Cortex of kidney (tissue), 1 donor: Measurements from ENCODE around the gene IFT81.
"Not testable (repeated sequence)": the region's sequence is repeated elsewhere in the genome, so short reads cannot be mapped to it uniquely, and the experiment has no call there.

Experiments used
- DNase-seq: peaks from one replicate; lab custom pipeline; 2025; lab: John Stamatoyannopoulos, UW

Gene IFT81

DNA sequence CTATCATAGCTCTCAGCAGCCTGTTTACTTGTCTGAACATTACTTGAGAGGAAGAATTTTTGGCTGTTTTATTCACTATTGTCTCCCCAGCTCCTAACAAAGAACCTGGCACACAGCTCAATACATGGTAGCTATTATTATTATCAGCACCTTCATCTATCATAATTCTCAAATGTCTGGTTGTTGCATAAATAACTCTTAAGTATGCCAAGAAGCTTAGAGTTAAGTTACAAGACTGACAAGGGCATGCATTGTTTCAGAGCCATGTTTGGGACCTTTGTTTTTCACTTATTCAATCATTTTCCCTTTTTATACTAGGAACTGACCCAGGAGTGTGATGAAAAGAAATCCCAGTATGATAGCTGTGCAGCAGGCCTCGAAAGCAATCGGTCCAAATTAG, 79.4 kb downstream of the IFT81 start:
- DNase-seq = no peak

DNA sequence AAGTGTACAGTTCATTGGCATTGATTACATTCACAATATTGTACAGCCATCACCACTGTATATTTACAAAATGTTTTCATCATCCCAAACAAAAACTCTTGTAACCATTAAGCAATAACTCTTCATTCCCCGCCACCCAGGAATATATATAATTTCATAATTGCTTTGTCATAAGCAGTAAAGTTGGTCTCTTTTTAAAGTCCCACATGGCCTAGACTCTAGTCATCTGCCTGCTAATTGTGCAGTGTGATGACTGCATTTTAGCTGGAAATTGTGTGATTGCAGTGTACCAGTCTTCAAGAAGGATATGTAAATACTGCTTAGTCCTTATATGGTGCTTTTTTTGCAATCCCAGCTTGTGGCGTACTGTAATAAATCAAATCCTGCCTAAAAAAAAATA, 81.8 kb downstream of the IFT81 start:
- DNase-seq = no peak

DNA sequence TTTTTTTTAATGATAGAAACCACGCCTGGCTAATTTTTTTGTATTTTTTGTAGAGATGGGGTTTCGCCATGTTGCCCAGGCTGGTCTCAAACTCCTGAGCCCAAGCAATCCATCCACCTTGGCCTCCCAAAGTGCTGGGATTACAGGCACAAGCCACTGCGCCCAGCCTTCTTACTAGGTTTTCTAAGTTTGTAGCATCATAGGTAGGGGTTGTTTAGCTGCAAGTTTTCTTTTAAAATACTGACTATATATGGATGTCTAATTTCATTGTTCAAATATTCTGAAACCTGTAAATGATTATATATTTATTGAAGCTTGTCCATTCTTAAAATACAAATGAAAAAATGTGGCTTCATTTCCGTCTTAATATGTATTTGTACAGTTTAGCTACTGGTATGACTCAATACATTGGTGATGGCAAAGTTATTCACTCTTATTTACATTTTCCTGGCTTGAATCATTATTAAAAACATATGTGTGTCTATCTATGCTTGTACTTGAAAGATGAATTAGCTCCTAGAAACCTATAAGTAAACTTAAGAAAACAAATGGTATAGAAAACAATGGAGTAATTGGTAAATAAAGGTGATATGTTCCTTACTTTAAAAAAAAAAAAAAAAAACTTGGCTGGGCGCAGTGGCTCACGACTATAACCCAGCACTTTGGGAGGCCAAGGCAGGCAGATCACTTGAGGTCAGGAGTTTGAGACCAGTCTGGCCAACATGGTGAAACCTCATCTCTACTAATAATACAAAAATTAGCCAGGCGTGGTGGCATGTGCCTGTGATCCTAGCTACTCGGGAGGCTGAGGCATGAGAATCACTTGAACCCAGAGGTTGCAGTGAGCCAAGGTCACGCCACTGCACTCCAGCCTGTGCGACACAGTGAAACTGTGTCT, 87.7 kb downstream of the IFT81 start:
- not testable (repeated sequence) for DNase-seq

DNA sequence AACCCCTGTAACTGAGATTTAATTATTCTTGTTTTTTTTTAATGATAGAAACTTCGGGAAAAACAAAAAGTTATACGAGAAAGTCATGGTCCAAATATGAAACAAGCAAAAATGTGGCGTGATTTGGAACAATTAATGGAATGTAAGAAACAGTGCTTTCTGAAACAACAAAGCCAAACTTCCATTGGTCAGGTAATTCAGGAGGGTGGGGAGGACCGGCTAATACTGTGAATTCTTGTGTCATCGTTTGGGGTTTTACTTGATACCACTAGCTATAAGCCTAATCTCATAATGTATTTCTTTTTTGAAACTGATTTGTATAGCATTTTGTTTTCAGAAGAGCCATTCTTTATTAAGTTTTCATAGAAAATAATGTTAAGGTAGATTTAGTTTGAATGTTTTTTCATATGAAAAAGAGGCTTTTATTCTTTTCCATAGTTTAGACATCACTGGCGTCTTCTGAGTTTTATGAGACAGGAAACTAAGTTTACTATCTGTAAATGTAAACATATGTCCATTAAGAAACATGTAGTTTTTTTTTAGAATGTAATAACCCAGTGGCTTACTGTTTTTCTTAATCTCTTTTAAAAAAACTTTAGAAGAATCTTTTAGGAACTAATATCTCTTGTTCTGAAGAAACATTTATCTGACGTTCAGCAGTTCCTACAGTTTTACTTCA, 94.0 kb downstream of the IFT81 start:
- no peak for DNase-seq

DNA sequence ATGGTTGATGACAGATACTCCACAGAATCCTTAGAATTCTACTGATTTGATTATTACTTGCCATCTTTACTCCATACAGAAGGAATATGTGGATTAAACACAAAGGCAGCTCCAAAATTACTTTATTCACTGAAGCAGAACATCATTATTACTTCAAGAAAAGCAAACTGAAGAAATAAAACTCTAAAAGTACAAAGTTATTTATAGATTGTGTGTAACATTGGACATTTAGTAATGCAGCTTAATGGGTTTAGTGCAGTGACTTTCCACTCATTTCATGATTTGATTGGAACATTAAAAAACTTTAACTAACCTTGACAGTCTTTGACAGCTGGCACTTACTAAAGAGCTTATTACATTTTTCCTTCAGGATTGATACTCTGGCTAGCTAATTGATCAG, 97.9 kb downstream of the IFT81 start:
- DNase-seq = no peak

DNA sequence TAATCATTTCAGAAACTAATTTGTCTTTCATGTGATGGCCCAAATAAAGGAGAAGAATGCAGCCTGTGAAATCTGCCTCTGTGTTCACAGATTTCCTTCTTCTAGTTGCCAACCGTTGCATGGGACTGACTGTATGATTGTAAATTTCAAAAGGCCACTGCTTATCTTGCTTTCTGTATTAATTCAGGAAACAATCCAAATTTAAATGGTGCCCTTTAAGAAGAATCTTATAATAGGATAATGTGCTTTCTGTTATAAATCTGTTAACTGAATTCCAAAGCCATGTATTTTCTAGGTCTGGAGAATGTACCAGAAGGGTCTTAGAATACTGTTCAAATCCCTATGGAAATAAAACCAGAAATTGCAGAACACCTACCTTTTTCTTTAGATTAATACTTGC, 98.3 kb downstream of the IFT81 start:
- no peak for DNase-seq

DNA sequence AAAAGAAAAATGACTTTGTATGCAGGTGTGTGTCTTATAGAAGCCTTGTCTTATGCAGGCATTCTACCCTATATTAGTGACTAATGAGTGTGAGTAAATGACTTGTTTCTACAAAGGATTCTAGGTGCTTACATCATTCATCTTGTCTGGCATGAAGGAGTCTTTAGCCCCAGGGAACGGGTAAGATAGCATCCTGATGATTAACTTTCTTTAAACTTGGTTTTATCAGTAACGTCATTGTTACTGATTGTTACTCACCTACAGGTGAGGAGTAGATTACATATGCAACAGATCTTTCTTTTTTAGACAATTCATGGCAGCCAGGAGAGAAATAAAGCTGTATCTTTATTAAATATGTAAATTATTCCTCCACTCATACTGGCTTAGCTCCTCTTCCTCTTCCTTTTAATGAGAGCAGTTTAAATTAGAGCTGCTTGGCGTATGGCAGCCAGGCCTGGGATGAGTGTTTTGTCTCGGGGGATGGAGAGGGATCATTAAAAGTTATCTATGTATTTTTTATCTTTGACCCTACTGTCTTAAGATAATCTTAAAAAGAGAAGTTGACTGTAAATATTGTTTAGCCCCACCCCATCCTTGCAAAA, 99.7 kb downstream of the IFT81 start:
- no peak for DNase-seq

DNA sequence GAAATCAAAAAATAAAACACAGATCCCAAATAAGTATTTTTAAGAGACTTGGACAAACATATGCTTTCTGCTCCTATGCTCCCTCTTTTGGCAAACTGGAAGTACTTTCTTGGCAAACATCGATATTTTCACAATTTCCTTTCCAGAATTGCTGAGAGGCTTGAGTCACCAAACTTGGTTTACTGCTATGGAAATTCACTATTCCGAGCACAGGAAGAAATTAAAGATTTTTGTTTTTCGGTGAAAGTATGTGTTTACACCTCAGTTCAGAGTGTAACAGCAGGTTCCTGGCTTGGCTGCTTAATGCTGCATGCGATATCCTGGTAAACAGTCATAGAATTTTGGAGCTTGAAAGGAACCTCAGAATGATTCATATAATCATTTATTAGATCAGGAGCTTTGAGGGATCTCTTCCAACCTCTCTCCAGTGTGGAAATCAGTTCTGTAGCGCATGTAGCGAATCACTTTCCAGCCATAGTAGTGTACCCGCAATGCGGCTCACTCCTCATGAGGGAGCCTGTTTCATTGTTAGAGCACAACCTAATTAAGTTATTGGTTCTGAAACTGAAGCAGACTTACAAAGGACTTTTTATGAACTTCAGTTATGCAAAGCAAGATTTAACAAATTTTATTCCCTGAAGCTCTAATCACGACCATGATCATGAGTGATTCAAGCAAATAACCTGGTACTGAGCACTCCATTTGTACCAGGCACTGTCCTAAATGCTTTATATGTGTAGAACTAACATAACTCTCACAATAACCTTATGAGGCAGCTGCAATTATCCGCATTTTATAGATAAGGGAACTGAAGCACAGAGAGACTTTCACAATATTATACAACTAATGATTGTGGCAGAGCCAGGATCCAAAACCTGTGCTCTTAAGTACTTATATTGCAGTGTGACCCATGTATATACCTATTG, 100.5 kb downstream of the IFT81 start:
- no peak for DNase-seq

DNA sequence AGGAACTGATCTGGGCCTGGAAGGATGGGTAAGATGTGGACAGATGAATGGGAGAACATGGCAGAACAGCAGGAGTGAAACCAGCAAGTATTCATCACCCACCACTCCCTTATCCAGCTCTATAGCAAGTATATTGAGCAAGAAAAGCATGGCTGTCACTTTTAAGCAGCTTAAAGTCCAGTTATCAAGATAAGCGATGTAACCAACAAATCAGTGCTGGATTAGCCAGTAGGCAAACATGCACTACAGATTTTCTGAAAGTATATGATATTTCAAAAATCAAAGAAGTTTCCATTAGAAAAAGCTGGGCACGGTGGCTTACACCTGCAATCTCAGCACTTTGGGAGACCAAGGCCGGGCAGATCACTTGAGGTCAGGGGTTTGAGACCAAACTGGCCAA, 103.0 kb downstream of the IFT81 start:
- DNase-seq = no peak

DNA sequence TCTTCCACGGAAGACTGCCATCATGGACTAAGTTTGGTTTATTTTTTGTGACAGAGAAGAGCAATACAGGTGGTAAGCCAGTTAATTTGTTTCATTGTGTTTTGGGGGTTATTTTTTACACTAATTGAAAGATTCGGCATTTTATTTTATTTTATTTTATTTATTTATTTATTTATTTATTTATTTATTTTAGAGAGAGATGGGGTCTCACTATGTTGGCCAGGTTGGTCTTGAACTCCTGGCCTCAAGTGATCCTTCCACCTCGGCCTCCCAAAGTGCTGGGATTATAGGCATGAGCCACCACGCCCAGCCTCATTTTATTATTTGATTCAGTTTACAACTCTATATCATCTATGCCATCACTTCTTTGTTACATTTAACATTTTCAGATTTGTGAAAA, 104.2 kb downstream of the IFT81 start:
- not testable (repeated sequence) for DNase-seq

DNA sequence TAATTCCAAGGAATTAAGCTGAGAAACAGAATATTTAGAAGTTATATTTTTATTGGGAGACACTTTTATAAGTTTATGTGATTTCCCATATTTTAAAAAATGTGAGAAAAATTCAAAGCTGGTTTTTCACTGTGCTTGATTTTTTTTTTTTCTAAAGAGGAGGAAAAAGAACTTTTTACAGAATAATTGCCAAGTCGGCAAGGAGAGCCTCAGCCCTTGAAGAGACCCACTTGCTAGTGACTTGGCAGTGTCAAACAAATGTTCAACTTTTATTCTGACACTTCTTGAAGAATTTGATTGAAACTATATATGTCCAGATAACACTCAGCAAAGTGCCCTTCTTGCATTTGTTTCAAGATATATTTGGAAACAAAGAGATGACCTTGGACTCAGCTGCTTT, 104.6 kb downstream of the IFT81 start:
- no peak for DNase-seq

DNA sequence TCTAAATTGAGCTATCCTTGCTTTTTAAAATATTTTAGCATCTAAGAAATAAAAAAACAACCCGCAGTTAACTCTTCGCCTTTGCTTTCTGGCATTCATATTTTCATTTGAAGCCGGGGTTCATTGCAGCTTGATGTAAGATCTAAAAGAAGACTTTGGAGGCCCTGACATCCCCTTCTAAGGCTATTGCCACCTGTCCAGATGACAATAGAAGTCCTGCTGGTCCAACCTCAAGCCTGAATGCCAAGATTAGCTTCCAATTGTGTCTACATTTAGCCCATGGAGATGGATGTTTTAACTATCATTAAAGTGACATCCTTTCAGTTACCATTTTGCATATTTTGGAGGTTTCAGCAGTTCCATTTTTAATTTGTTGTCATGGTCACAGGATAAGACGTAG, 105.3 kb downstream of the IFT81 start:
- no peak for DNase-seq

DNA sequence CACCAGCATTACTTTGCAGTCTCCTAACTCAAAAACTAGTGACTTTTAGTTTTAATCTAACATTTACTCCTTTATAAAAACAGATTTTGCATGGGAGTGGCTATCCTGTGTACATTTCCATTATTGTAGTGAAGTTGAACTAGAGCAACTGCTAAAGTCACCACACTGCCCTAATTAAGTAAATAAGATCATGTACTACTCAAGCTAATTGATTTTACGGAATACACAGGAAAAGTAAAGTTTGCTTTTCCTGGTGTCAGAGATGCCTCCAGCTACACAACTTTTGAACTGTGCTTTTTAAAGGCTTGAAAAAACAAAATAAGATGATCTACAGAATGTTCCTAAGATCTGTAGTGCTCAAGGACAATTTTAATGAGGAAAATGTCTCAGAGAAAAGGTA, 106.5 kb downstream of the IFT81 start:
- DNase-seq = no peak

DNA sequence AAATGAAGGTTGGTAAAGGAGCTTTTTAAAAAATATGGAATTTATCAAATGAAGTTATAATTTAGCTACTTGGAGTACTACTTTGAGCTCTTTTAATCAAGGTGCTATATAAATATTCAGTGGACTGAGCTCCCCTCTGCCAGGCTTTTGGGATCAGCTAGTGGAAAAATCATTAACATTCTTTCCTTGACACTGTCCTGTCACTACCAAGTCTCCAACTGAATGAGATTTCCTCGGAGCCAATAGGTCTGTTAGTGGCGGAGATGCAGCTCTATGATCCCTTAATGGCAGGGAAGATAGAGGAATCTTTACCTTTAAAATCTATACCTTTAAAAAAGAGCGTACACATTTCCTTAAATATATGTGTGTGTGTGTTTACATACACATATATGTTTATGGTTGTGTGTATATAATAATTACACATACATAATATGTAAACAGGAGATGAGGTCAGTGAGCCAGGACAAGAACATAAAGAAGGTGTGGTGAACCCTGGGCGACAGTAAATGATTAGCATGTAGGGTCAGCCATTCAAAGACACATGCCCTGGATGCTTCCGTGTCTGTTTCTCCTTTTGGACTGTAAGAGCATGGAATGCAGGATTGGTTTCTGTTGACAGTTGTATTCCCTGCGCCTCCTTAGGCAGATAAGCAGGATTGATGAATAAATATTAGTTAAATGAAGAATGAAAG, 109.2 kb downstream of the IFT81 start:
- DNase-seq = no peak

DNA sequence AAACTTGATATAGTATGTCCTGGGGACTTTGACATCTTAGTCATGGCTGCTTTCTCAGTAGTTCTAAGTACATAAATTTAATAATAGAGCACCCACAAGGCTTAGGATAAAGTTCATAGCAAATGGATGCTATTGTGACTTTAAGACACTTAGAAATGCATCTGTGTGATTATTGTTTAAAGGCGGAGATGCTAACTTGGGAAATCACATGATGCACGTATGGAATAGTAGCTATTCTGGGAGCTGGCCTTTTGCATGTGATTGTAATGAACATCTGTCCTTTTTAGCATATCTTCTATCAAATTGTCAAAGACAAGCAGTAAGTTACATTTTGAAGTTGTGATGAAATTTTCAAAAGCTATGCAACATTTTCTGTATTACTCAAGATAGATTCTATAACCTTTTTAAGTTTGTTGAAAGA, 110.2 kb downstream of the IFT81 start:
- DNase-seq = no peak

DNA sequence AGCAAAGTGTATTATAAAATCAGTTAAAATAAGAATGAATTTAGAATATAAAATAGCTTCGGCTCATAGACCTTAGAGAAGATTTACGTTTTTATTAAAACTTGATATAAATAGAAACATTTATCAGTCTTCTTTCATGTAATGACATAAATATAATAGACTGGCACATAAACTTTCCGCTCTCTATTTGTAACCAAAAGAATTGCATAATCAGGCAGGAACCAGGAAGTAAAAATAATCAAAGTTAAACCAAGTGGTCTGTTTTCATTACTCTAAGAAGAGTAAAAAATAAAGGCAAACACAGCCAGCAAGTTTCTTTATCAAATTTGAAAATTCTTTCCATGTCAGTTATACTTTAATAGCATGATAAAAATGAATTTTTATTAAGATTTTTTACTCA, 110.6 kb downstream of the IFT81 start:
- DNase-seq = no peak

DNA sequence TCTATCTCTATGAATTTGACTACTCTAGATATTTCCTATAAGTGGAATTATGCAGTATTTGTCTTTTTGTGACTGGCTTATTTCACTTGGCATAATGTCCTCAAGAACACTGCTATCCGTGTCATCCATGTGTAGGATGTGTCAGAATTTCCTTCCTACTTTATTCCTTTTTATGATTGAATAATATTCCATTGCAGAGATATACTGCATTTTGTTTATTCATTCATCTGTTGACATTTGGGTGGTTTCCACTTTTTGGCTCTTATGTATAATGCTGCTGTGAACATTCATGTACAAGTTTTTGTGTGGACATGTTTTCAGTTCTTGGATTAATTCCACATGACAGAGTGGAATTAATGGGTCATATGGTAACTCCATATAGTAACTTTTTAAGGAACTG, 111.2 kb downstream of the IFT81 start:
- DNase-seq = no peak

DNA sequence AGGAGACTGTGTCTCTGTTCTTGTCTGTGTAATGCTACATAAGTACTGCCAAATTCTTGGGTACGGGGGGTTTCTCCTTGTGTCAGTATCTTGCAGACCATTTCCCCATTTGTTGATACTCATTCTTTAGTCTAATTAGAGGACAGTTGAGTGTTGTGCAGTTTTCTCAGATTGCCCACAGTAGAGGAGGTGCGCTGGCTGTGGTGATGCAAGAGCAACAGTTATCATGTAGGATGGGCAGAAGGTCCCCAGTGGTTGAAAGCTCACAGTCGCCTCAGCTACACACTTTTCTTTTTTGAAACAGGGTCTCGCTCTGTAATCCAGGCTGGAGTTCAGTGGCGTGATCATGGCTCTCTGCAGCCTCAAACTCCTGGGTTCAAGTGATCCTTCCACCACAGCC, 119.1 kb downstream of the IFT81 start:
- DNase-seq = no peak

DNA sequence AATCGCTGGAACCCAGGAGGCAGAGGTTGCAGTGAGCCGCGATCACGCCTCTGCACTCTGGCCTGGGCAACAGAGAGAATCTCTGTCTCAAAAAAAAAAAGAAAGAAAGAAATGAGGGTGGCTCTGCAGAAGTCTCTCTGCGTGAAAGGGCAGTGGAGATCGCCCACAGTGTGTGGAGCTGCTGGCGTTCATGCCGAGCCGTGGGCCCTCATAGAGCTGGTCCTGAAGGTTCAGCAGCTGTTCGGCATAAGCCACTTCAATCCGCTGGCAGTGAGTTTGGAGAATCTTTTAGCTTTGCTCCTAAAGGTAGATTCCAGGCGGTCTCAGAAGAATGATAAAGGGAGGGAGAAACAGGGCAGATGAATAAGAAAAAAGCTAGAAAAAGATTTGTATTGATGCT, 120.2 kb downstream of the IFT81 start:
- no peak for DNase-seq

DNA sequence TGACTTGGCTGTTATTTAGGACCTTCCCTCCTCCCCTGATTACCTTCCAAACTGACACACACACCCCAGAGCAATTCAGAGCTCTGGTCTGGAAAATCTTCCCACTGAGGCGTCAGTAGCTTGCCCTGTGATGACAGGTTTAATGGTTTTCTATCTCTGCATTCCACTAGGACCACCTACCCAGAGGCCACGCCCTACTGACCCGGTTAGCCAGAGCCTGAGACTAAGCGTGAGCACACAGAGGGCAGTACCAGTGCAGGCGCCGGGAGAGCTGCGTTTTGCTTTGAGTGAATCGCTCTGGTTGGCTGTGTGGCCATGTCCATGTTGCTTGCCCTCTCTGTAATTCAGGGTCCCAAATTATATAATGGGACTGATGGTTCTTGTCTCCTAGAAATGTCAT, 120.7 kb downstream of the IFT81 start:
- DNase-seq = no peak

DNA sequence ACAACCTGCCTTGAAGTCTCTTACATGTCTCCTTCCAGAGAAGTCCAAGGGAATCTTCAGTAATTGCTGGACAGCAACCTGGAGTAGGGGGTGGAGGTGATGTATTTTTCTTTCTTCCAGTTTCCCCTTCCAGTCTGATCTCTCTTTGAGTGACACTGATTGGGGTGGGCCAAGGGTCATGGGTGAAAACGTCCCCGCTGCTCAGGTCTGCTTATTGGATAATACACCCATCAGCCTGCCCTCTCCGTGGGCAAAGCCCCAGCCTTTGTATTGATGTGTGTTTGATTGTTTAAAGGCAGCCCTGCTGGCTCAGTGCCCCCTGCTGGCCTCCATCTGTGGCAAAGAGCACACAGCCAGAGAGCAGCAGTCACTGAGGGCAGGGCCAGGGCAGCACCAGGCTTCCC, 121.2 kb downstream of the IFT81 start:
- DNase-seq = no peak
